GM21367 (cell line): ENCODE results near the gene ANKK1.
A peak's percentile ranks its signal among the peaks of the same experiment; 100 is the strongest.

Experiments used
- ATAC-seq: cut with Tn5 transposase; IDR thresholded peaks from one replicate; pipeline ENCODE4 v1.9.1; 2021; ENCODE audit not compliant: unreplicated experiment

Gene ANKK1

GRCh38 chr11:113407163-113407562, 19.6 kb downstream of the ANKK1 start:
- no peak for ATAC-seq

- ATAC-seq: no peak
Measured at GRCh38 chr11:113408206-113408605, 20.6 kb downstream of the ANKK1 start.

GRCh38 chr11:113408887-113409286, 21.3 kb downstream of the ANKK1 start:
- ATAC-seq: no peak

- no peak for ATAC-seq
Measured at GRCh38 chr11:113409526-113409925, 21.9 kb downstream of the ANKK1 start.

GRCh38 chr11:113410414-113411135, 23.0 kb downstream of the ANKK1 start:
- ATAC-seq: no peak

GRCh38 chr11:113411536-113411935, 24.0 kb downstream of the ANKK1 start:
- no peak for ATAC-seq

- ATAC-seq: no peak
Measured at GRCh38 chr11:113412675-113413074, 25.1 kb downstream of the ANKK1 start.

- ATAC-seq: no peak
Measured at GRCh38 chr11:113415343-113415742, 27.8 kb downstream of the ANKK1 start.

GRCh38 chr11:113417428-113417827, 29.8 kb downstream of the ANKK1 start:
- ATAC-seq: peak; percentile 74

- ATAC-seq: no peak
Measured at GRCh38 chr11:113419454-113420003, 31.9 kb downstream of the ANKK1 start.

- no peak for ATAC-seq
Measured at GRCh38 chr11:113420808-113421207, 33.2 kb downstream of the ANKK1 start.

- ATAC-seq: no peak
Measured at GRCh38 chr11:113426686-113427085, 39.1 kb downstream of the ANKK1 start.

GRCh38 chr11:113431746-113432145, 44.2 kb downstream of the ANKK1 start:
- ATAC-seq: no peak

GRCh38 chr11:113435190-113435968, 47.8 kb downstream of the ANKK1 start:
- no peak for ATAC-seq

GRCh38 chr11:113436672-113437252, 49.2 kb downstream of the ANKK1 start:
- no peak for ATAC-seq

GRCh38 chr11:113440816-113441215, 53.2 kb downstream of the ANKK1 start:
- ATAC-seq: no peak

- no peak for ATAC-seq
Measured at GRCh38 chr11:113444502-113445123, 57.0 kb downstream of the ANKK1 start.

- no peak for ATAC-seq
Measured at GRCh38 chr11:113446112-113446511, 58.5 kb downstream of the ANKK1 start.

- ATAC-seq: no peak
Measured at GRCh38 chr11:113446938-113447337, 59.4 kb downstream of the ANKK1 start.

- ATAC-seq: no peak
Measured at GRCh38 chr11:113447621-113448315, 60.2 kb downstream of the ANKK1 start.

- ATAC-seq: no peak
Measured at GRCh38 chr11:113448316-113448677, 60.7 kb downstream of the ANKK1 start.
